A673 (cell line): ENCODE results near the gene BEST1. TPM values are rescaled to one million over a fixed set of nuclear protein-coding genes. Genes with fewer than 3 reads are reported as not detected.

Experiments
- BruUV-seq: library from RNA; stranded (reverse); fragments of 400-500 nt; replicated peaks from 2 replicates; lab custom pipeline; 2021; lab: Mats Ljungman, UMichigan
- CTCF ChIA-PET: fragments of 300-600 bp; sonication (Branson Sonifier 250); formaldehyde crosslinking; loops from one replicate; lab custom pipeline; 2022; ENCODE audit warnings: antibody characterized with exemption; lab: Charles Lee
- POLR2A ChIA-PET: fragments of 300-600 bp; sonication (Branson Sonifier 250); formaldehyde crosslinking; loops from one replicate; lab custom pipeline; 2022; ENCODE audit warnings: antibody characterized with exemption; ENCODE audit not compliant: low non-redundant PET; lab: Charles Lee
- DNase-seq: peaks from one replicate; pipeline ENCODE4 v3.0.0-alpha.2; 2015; ENCODE audit warnings: low spot score
- H3K27ac ChIP-seq: fragments of 200-600 bp; sonication (generic); 2 replicates; pipeline ENCODE4 v1.5.1; 2016; ENCODE audit warnings: mixed run types, low read depth, mild to moderate bottlenecking, mixed read lengths, antibody characterized with exemption, low read length; ENCODE audit not compliant: poor library complexity, severe bottlenecking
- H3K27me3 ChIP-seq: fragments of 200-600 bp; sonication (generic); replicated peaks from 2 replicates; pipeline ENCODE4 v1.6.1; 2017; ENCODE audit warnings: mixed run types, low read depth, mild to moderate bottlenecking, mixed read lengths, antibody characterized with exemption, low read length; ENCODE audit not compliant: insufficient read depth, poor library complexity
- H3K36me3 ChIP-seq: fragments of 200-600 bp; sonication (generic); 2 replicates; pipeline ENCODE4 v1.6.1; 2016; ENCODE audit warnings: mixed run types, mild to moderate bottlenecking, mixed read lengths, antibody characterized with exemption, low read length; ENCODE audit not compliant: insufficient read depth, poor library complexity, severe bottlenecking
- H3K4me1 ChIP-seq: fragments of 200-600 bp; sonication (generic); 2 replicates; pipeline ENCODE4 v1.6.1; 2017; ENCODE audit warnings: mixed run types, mild to moderate bottlenecking, mixed read lengths, antibody characterized with exemption, low read length; ENCODE audit not compliant: insufficient read depth, poor library complexity, severe bottlenecking
- H3K4me3 ChIP-seq: fragments of 200-600 bp; sonication (generic); 2 replicates; pipeline ENCODE4 v1.5.1; 2016; ENCODE audit warnings: low read depth, mixed run types, mild to moderate bottlenecking, mixed read lengths, low read length; ENCODE audit not compliant: poor library complexity, severe bottlenecking
- H3K9me3 ChIP-seq: fragments of 200-600 bp; sonication (generic); 2 replicates; pipeline ENCODE4 v1.6.1; 2016; ENCODE audit warnings: mixed run types, low read depth, mild to moderate bottlenecking, mixed read lengths, antibody characterized with exemption, low read length; ENCODE audit not compliant: poor library complexity, severe bottlenecking
- CTCF ChIP-seq: fragments of 300-800, 200-600 bp; sonication (generic); conservative IDR thresholded peaks from 2 replicates; pipeline ENCODE4 v1.5.1; 2017; ENCODE audit warnings: low read depth, mild to moderate bottlenecking, antibody characterized with exemption, low read length, moderate library complexity, mixed read lengths
- EZH2 ChIP-seq: fragments of 200-600 bp; sonication (generic); IDR thresholded peaks from 2 replicates; pipeline ENCODE4 v1.6.1; 2017; ENCODE audit warnings: borderline replicate concordance, low read depth, mild to moderate bottlenecking, mixed read lengths, antibody characterized with exemption, low read length; ENCODE audit not compliant: poor library complexity, severe bottlenecking
- intact Hi-C: fragments of 100-400 bp; cut with micrococcal nuclease; formaldehyde crosslinking; loops from one replicate; pipeline ENCODE4 v1.10.0; 2022; ENCODE audit not compliant: unreplicated experiment
- total RNA-seq: library from RNA; stranded (reverse); gene quantifications from 2 replicates; pipeline ENCODE4 v1.2.3, GENCODE V29; 2021

BEST1 gene
- total RNA-seq, 1 experiment from 2014 or later: 5.3 TPM

DNA sequence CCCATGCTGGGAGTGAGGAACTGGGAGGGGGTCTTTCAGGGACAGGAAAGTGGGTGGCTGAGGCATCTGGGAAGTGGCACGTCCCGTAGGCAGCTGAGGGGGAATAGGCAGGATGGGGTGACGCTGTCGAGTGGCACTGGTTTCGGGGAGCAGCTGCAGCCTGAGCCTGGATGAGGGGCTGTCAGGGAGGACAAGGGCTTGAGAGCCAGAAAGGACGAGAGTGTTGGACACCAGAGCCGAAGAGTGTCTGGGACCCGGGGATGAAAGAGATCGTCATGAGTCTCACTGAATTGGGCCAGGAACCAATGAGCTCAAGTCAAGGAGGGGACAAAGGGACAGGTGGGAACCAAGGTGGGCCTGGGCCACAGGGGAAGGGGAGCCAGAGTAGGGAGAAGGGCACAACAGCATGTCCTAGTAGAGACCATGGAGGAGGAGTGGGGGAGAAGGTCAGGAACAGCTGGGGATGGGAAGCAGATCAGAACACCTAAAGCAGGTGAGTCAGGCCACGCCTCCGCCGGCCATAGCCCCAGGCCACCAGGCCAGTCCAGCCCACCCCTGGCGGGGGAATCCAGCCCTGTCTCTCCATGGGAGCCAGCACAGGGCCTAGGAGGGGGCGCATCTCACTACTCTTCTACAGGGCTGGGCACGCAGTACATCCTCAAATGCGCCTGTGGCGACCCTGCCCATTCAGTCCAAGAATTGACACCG lies 37.0 kb upstream of the BEST1 start:
- Histone ChIP-seq H3K9me3 (no peaks in the 10 kb centered on the region), H3K4me1 (peaks cover 4% of the 10 kb centered on the region), H3K27ac (no peak overlapping the region), H3K27me3 (no peaks in the 10 kb centered on the region), H3K4me3 (no peak overlapping the region), H3K36me3 (no peaks in the 10 kb centered on the region)
- intact Hi-C loops: no loop called here
- BruUV-seq: no TSS peak
- no peak for TF ChIP-seq EZH2
- TF ChIP-seq CTCF: no peak
- no peak for DNase-seq
- ChIA-PET POLR2A (no interaction called here), CTCF (interaction anchor here (1.7 kb wide), 1 partner anchor 169 kb away, joined by 4 read pairs; no protein-coding TSS in a partner anchor)

DNA sequence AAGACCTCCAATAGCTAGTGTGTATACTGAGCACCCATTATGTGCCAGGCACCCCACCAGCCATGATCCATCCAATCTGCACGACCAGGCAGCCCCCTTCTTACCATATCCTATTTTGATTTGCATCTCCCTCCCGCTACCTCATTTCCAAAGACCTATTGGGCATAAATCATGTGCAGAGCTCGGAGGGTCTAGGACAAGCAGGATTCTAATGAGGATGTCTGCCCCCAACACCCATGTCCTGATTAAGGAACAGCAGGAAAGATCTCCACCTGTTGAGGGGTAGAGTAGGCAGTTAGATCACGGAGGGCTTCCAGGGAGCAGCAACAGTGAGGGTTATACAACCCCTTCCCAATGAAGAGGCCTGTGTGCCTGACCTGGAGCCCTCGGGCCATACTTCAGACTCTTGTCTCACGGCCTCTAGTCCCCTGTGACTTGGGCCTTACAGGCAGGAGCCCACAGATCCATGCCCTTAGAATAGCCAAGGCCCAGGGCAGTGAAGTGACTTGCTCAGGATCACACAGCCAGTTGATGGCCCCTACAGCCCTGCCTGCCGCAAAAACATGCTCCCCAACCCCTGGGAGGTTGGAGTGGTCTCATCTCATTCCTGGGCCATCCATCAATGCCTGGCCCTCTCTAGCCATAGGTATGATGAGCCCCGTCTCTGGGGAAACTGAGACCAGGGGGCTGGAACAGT lies 36.3 kb upstream of the BEST1 start:
- intact Hi-C loops: no loop called here
- Histone ChIP-seq H3K27me3 (no peaks in the 10 kb centered on the region), H3K9me3 (no peaks in the 10 kb centered on the region), H3K36me3 (no peaks in the 10 kb centered on the region), H3K4me1 (peaks cover 9% of the 10 kb centered on the region), H3K27ac (no peak overlapping the region), H3K4me3 (no peak overlapping the region)
- no peak for DNase-seq
- POLR2A ChIA-PET: no interaction called here
- CTCF ChIA-PET: interaction anchor here (1.7 kb wide), 1 partner anchor 168 kb away, joined by 4 read pairs; no protein-coding TSS in a partner anchor
- TF ChIP-seq EZH2: no peak
- no TSS peak for BruUV-seq

DNA sequence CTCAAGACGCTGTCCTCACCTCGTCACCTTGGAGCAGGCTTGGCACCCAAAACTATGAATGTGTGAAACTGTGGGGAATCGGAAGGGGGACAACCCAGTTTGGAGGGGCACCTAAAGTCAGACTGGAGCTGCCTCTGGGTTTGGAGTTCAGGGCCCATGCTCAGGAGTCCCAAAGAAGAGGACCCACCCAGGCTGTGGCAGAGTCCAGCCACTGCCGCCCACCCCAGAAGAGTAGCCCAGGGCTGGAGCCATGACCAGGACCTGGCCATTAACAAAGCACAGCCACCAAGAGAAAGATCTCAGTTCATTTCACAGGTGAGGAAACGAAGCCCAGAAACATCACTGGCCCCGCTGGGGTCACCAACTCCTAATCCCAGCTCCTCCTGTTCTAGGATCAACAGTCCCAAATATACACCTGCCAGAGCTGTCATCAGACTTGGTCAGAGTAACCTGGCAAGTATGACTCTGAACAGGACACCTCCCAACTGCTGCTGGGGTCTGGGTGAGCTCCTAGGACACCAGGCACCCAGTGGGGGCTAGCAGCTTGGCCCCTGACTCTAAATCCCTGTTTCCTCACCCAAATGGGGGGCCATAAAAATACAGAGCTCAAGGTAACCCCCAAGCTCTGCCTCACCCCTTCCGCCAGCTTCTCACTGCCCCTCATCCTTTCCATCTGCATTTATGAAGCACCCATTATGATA lies 35.5 kb upstream of the BEST1 start:
- intact Hi-C loops: no loop called here
- DNase-seq: no peak
- CTCF ChIA-PET: interaction anchor here (1.7 kb wide), 1 partner anchor 167 kb away, joined by 4 read pairs; no protein-coding TSS in a partner anchor
- Histone ChIP-seq H3K4me1 (peaks cover 9% of the 10 kb centered on the region), H3K9me3 (no peaks in the 10 kb centered on the region), H3K36me3 (no peaks in the 10 kb centered on the region), H3K27me3 (no peaks in the 10 kb centered on the region), H3K27ac (no peak overlapping the region), H3K4me3 (no peak overlapping the region)
- BruUV-seq: no TSS peak
- TF ChIP-seq CTCF (no peak), EZH2 (no peak)
- POLR2A ChIA-PET: no interaction called here
